Measurements from ENCODE around the gene CELF1. TPM values are rescaled to one million over a fixed set of nuclear protein-coding genes. Genes with fewer than 3 reads are reported as not detected.

Gene CELF1
- total and polyA plus RNA-seq, 9 of the 15 experiments (the other 6 are each of a cell fraction or from before 2014, with no cell fraction given) = 11.3 to 142 (median 77.4) TPM

- TF ChIP-seq KAT7 (CRISPR knock-in tag; IDR thresholded peaks at IDR 0.05; ENCODE audit: borderline replicate concordance) = peak; percentile 100
- TF ChIP-seq CREB1 (IDR thresholded peaks at IDR 0.05) = no peak; the same call in none of the 2 replicates
- peak; percentile 86 for TF ChIP-seq CREB1 (CRISPR knock-in tag; IDR thresholded peaks at IDR 0.05)
- peak; percentile 57; the same call in 1 of the 2 replicates for TF ChIP-seq SMAD4 (CRISPR knock-in tag; conservative IDR thresholded peaks at IDR 0.05)
- peak; percentile 75 for TF ChIP-seq ZNF407 (IDR thresholded peaks at IDR 0.05; ENCODE audit: low read depth)
- TF ChIP-seq CBFA2T3 (IDR thresholded peaks at IDR 0.05) = no peak; the same call in 1 of the 2 replicates
- TF ChIP-seq ELK1 (CRISPR knock-in tag; IDR thresholded peaks at IDR 0.05) = no peak
- peak; percentile 93 for TF ChIP-seq KDM5B (IDR thresholded peaks at IDR 0.05; ENCODE audit: insufficient replicate concordance, low read depth, low read length)
- TF ChIP-seq CC2D1A (IDR thresholded peaks at IDR 0.05) = peak; percentile 92
- peak; percentile 89 for TF ChIP-seq POLR2AphosphoS5 (IDR thresholded peaks at IDR 0.05; ENCODE audit: control insufficient read depth, insufficient read depth, low read depth, low read length)
- TF ChIP-seq KLF10 (CRISPR knock-in tag; IDR thresholded peaks at IDR 0.05) = no peak
- 0 out of 4 replicates have a peak, but pooled peaks of 1 of the 2 experiments have one; percentile 7 for TF ChIP-seq NRF1 (conservative IDR thresholded peaks at IDR 0.05 in 1 of 2, IDR thresholded peaks at IDR 0.05 in 1 of 2)
- TF ChIP-seq ID3 (CRISPR knock-in tag; IDR thresholded peaks at IDR 0.05) = no peak
- TF ChIP-seq ID3 (tag; IDR thresholded peaks at IDR 0.05) = peak; percentile 96
- TF ChIP-seq MBD2 (IDR thresholded peaks at IDR 0.05; ENCODE audit: borderline replicate concordance, low read depth) = peak; percentile 90
- 0 out of 2 replicates have a peak, but pooled peaks have one; percentile 84 for TF ChIP-seq CCAR2 (IDR thresholded peaks at IDR 0.05; ENCODE audit: low read depth, low read length)
- TF ChIP-seq KDM2B (CRISPR knock-in tag; IDR thresholded peaks at IDR 0.05) = peak; percentile 87
Measured at GRCh38 chr11:47578524-47579494, 25.9 kb upstream of the CELF1 start, which contains the start of the genes KBTBD4 and NDUFS3 (continued).
